HG03139 (cell line): ENCODE data around the gene PRSS8.
"Not testable (repeated sequence)": the region's sequence is repeated elsewhere in the genome, so short reads cannot be mapped to it uniquely, and the experiment has no call there.

ENCODE experiments used
- ATAC-seq: cut with Tn5 transposase; IDR thresholded peaks from one replicate; pipeline ENCODE4 v1.9.1; 2021; ENCODE audit not compliant: unreplicated experiment

Gene PRSS8

DNA sequence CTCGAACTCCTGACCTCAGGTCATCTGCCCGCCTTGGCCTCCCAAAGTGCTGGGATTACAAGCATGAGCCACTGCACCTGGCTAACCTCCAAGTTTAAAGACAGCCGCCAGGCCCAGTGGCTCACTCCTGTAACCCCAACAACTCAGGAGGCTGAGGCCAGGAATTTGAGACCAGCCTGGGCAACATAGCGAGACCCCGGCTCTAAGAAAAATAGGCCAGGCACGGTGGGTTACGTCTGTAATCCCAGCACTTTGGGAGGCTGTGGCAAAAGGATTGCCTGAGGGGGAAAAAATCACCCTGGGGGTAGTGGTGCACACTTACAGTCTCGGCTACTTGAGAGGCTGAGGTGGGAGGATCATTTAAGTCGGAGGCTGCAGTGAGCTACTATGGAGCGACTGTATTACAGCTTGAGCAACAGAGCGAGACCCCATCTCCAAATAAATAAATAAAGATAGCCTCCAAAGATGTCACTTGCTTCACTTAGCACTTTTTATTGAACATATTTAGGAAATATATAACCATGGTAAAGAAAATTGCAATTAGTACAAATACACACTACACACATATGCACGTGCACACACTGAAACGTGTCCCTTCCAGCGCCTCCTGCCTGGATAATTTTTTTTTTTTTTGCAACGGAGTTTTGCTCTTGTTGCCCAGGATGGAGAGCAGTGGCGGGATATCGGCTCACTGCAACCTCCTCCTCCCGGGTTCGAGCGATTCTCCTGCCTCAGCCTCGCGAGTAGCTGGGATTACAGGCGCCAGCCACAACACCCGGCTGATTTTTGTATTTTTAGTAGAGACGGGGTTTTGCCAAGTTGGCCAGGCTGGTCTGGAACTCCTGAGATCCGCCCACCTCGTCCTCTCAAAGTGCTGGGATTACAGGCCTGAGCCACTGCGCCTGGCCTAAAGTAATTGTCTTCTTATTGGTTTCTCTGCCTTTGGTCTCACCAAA is 28.7 kb downstream of the PRSS8 start:
- ATAC-seq = no peak

DNA sequence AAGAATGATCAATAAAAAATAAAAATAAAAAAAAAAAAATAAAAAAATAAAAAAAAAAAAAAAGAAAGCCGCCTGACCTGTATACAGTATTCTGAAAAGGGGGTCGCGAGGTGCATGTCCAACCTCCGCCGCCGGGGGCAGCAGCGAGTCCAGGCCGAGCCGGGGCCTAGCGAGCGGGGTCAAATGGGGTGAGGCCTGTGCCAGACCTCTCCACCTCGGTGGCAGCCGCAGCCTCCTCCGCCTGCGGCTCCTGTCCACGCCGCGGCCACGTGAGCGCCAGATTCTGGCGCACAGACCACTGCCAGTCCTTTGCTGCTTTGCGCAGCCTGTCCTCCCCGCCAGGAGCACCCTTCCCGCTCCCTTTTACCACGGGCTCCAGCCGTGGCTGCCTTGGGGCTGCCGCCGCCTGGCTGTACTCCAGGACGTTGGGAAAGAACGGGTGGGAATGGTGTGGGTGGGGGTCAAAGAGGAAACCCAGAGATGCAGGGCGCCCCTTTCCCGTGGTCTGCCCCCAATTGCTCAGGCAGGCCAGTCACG is 29.8 kb downstream of the PRSS8 start:
- no peak for ATAC-seq

DNA sequence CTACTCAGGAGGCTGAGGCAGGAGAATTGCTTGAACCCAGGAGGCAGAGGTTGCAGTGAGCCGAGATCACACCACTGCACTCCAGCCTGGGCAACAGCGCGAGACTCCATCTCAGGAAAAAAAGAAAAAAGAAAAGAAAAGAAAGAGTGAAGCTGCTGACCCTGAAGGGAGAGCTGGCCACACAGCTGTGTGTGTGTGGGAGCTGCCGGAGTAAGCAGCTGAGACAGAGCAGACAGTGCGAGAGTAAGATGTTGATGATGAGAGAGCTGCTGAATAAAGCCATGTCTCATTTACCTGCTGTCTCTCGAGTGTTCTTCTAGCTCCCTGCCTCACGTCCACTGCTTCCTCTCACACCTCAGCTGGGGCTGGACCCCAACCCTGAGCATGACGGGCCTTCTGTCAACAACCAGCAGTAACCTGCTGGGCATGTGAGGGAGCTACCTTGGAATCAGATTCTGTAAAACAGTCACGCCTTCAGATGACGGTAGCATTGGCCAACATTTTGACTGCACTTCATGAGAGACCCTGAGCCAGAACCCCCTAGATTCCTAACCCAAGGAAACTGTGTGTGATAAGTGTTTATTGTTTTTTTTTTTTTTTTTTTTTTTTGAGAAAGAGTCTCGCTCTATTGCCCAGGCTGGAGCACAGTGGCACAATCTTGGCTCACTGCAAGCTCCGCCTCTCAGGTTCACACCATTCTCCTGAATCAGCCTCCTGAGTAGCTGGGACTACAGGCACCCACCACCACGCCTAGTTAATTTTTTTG is 34.5 kb downstream of the PRSS8 start:
- not testable (repeated sequence) for ATAC-seq

GRCh38 chr16:31099860-31100638 is 35.5 kb downstream of the PRSS8 start:
- ATAC-seq = no peak

GRCh38 chr16:31094424-31095120 is 41.0 kb downstream of the PRSS8 start, which contains the start of gene VKORC1:
Gene VKORC1, minus strand, starts transcription at chr16:31094797. Its CDS starts 68 bp downstream, at chr16:31094729.
- peak; percentile 86 for ATAC-seq

GRCh38 chr16:31094088-31094423 is 41.5 kb downstream of the PRSS8 start:
- ATAC-seq = no peak

DNA sequence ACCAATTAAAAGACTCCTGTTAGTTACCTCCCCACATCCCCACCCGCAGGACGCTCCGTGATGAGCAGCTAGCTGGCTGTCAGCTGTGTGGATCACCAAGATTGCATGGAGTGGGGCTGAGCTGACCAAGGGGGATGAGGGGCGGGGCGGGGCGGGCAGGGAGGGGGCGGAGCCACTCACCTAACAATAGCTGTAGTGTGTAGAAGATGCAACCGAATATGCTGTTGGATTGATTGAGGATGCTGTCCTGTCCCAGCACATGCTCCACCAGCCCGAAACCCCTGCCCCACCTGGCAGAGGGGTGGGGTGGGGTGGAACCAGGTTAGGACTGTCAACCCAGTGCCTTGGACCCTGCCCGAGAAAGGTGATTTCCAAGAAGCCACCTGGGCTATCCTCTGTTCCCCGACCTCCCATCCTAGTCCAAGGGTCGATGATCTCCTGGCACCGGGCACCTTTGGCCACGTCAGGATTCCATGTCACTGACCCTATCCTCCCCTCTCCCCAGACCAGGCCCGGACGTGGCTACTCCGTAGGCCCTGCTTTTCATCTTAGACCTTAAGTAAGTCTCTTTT is 42.3 kb downstream of the PRSS8 start:
- ATAC-seq = no peak

DNA sequence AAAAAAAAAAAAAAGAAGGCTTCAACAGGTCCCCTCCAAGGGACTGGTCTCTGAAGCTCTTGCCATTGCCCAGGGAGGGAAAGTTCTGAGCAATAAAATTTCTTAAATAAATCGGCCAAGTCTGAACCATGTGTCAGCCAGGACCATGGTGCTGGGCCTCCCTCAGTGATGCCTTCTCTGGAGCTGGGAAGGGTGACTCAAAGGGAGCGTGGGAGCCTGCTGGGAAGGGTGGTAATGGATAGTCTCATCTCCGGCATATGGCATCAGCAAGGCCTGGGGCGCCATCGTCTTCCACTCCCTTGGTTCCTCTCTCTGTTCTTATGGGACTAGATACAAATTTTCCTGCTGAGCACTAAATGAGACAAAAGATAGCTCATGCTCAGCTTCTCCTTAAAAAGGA is 43.2 kb downstream of the PRSS8 start:
- no peak for ATAC-seq

DNA sequence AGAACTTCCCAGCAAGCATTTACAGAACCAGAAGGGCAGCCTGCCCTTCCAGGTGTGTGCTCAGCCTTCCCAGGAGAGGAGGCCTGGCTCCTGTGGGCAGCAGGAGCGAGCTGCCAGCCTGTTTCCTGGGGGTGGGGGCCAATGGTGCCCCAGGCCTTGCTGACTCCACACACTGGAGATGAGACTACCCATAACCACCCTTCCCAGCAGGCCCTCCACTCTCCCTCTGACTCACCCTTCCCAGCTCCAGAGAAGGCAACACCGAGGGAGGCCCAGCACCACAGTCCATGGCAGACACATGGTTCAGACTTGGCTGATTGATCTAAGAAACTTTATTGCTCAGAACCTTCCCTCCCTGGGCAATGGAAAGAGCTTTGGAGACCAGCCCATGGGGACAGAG is 45.0 kb downstream of the PRSS8 start:
- no peak for ATAC-seq

- ATAC-seq = no peak
Measured at GRCh38 chr16:31089199-31089598, 46.3 kb downstream of the PRSS8 start.

GRCh38 chr16:31088459-31089183 is 46.9 kb downstream of the PRSS8 start, which contains the start of gene PRSS53:
Gene PRSS53, minus strand, starts transcription at chr16:31088943. Its CDS starts 134 bp downstream, at chr16:31088809.
- no peak for ATAC-seq

GRCh38 chr16:31087971-31088370 is 47.6 kb downstream of the PRSS8 start:
- ATAC-seq = no peak

GRCh38 chr16:31087481-31087880 is 48.0 kb downstream of the PRSS8 start:
- ATAC-seq = no peak

DNA sequence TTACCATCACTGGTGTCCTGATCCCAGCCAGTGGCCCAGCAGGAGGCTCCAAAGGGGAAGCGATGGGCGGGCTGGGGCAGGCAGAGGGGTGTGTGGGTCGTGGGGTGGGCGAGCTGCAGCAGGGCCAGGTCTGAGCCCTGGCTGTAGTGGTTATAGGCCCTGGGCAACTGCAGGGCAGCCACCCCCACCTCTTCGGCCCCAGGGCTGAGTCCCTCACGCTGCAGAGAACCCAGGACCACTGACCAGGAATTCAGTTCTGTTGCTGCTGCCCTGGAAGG is 49.0 kb downstream of the PRSS8 start:
- ATAC-seq = no peak

GRCh38 chr16:31085873-31086628 is 49.5 kb downstream of the PRSS8 start:
- no peak for ATAC-seq

DNA sequence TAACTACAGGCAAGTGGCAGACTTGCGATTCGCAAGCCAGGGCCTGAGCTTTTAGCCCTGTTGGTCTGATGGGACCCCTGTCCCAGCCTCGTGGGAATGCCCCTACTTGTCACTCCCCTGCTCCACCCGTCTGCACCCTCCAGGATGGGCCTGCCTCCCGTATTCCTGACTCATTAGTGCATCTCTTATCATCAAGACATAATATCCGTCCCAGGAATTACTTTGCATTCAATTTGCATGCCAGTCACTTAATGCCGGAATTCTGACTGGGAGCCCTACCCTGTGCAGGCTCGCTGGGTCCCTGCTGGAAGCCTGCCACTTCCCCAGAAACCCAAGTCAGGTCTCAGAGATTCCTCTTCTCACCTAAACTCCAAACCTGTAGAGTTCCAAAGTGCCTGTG is 50.1 kb downstream of the PRSS8 start:
- ATAC-seq = no peak

DNA sequence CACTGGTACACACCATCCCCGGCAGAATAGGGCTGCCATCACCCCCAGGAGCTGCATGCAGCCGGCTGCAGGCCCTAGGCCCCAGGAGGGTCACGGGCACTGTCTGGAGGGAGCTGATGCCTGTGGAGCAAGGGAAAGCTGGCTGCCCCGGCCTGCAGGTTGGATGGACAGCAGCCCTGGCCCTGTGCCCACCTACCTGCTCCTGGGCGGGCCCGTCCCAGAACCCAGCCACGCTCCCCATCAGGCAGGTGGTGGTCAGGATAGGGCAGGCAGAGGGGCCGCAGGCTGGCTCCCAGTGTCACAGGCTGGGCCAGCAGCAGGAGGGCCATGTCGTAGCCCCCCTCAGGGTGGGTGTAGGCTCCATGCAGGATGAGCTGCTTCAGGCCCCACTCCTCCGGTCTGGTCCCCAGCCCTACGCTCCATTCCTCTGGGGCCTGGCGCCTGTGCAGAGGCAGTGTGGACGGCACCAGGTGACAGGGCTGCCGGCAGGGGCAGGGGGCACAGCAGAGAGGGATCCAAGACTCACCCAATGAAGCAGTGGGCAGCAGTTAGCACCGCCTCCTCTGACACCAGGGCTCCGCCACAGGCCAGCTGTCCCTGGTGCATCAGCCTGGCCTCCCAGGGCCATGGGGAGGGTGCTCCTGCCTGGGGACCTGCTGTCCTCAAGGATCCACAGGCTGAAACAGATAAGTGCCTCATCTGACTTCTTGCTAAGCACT is 50.8 kb downstream of the PRSS8 start:
- ATAC-seq = no peak

DNA sequence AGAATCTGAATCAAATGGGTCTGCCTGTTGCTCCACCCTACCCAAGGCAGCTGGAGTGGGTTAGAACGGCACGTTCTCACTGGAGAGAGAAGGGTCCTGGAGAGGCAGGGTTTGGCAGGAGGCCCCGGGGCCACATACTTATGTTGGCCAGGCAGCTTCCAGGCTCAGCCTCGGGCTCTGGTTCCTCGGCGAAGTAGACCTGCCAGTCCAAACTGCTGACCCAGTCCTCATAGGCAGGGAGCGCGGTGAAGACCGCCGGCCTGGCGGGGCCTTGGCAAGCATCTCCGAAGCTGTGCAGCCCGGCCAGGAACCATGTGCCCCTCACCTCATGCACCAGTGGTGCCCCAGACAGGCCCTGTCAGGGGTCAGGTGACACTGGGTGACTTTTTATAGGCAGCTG is 51.5 kb downstream of the PRSS8 start:
- no peak for ATAC-seq
